ENCODE measurements around the gene ANKRD53.

ANKRD53 gene

DNA sequence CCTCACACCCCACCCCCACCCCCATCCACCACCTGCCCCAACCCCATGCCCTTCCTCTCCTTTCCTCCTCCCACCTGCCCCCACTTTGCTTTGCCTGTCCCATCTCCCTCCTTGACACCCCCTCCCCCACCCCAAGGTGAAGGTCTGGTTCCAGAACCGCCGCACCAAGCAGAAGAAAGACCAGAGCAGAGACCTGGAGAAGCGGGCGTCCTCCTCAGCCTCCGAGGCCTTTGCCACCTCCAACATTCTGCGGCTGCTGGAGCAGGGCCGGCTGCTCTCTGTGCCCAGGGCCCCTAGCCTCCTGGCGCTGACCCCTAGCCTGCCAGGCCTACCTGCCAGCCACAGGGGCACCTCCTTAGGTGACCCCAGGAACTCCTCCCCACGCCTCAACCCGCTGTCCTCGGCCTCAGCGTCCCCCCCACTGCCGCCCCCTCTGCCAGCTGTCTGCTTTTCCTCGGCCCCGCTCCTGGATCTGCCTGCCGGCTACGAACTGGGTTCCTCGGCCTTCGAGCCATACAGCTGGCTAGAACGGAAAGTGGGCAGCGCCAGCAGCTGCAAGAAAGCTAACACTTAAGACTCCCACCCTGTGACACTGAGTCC lies 45.7 kb upstream of the ANKRD53 start:
- H3K27ac ChIP-seq (ENCODE audit: low read depth, low read length), result no peak overlapping the region
- H3F3A ChIP-seq (ENCODE audit: insufficient read depth), result no peaks in the 10 kb centered on the region
- H3K4me2 ChIP-seq (ENCODE audit: low read depth, low read length, poor library complexity, severe bottlenecking), result no peak overlapping the region
- no peak overlapping the region for H2AFZ ChIP-seq (ENCODE audit: low read depth, low read length, severe bottlenecking)
- no peak overlapping the region for H3K4me3 ChIP-seq (ENCODE audit: insufficient read depth, low read length, poor library complexity, severe bottlenecking)
- no peaks in the 10 kb centered on the region for H3K9me3 ChIP-seq (ENCODE audit: insufficient read depth, low read length)
- H3K79me2 ChIP-seq (ENCODE audit: insufficient read depth, low read length), result no peaks in the 10 kb centered on the region
- no peaks in the 10 kb centered on the region for H3K27me3 ChIP-seq (ENCODE audit: low read length)
- H3K9me2 ChIP-seq (replicated peaks; ENCODE audit: insufficient read depth, low read length), result no peaks in the 10 kb centered on the region
- H4K20me1 ChIP-seq (ENCODE audit: low read depth, low read length), result no peaks in the 10 kb centered on the region
- no peak overlapping the region for H3K9ac ChIP-seq (ENCODE audit: low read length)
- TF ChIP-seq, protein P1, sequence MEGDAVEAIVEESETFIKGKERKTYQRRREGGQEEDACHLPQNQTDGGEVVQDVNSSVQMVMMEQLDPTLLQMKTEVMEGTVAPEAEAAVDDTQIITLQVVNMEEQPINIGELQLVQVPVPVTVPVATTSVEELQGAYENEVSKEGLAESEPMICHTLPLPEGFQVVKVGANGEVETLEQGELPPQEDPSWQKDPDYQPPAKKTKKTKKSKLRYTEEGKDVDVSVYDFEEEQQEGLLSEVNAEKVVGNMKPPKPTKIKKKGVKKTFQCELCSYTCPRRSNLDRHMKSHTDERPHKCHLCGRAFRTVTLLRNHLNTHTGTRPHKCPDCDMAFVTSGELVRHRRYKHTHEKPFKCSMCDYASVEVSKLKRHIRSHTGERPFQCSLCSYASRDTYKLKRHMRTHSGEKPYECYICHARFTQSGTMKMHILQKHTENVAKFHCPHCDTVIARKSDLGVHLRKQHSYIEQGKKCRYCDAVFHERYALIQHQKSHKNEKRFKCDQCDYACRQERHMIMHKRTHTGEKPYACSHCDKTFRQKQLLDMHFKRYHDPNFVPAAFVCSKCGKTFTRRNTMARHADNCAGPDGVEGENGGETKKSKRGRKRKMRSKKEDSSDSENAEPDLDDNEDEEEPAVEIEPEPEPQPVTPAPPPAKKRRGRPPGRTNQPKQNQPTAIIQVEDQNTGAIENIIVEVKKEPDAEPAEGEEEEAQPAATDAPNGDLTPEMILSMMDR (IDR thresholded peaks at IDR 0.05; ENCODE audit: insufficient read depth, low read length, poor library complexity, severe bottlenecking), result no peak
- TF ChIP-seq EZH2phosphoT487 (conservative IDR thresholded peaks at IDR 0.05; ENCODE audit: low read length), result no peak
- H3K36me3 ChIP-seq (ENCODE audit: low read length), result no peaks in the 10 kb centered on the region

DNA sequence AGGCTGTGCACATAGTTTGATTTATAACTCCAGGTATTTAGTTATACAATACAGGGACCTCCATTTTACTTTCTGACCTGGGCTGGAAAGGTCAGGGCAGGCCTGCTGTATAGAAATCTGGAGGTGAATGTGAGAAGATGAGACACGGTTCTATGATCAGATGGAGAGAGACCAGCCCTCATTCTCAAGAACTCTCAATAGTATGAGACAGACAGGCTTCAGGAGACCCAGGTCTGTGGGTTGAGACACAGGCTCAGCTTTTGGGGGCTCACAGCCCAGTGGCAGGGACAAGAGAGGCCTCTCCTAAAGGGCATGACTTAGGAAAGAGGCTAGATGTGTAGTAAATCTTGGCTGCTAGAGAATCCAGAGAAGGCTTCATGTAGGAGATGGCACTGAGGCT lies 43.4 kb upstream of the ANKRD53 start:
- Histone ChIP-seq H3K9ac (ENCODE audit: low read length) (no peak overlapping the region), H3F3A (ENCODE audit: insufficient read depth) (no peaks in the 10 kb centered on the region), H3K27me3 (ENCODE audit: low read length) (no peaks in the 10 kb centered on the region), H4K20me1 (ENCODE audit: low read depth, low read length) (no peaks in the 10 kb centered on the region), H3K4me2 (ENCODE audit: low read depth, low read length, poor library complexity, severe bottlenecking) (no peak overlapping the region), H3K27ac (ENCODE audit: low read depth, low read length) (no peak overlapping the region), H3K79me2 (ENCODE audit: insufficient read depth, low read length) (no peaks in the 10 kb centered on the region), H3K9me3 (ENCODE audit: insufficient read depth, low read length) (no peaks in the 10 kb centered on the region), H3K4me3 (ENCODE audit: insufficient read depth, low read length, poor library complexity, severe bottlenecking) (no peak overlapping the region), H2AFZ (ENCODE audit: low read depth, low read length, severe bottlenecking) (no peak overlapping the region), H3K36me3 (ENCODE audit: low read length) (no peaks in the 10 kb centered on the region), H3K9me2 (replicated peaks; ENCODE audit: insufficient read depth, low read length) (no peaks in the 10 kb centered on the region)
- TF ChIP-seq, protein P1 (IDR thresholded peaks at IDR 0.05; ENCODE audit: insufficient read depth, low read length, poor library complexity, severe bottlenecking), result no peak

DNA sequence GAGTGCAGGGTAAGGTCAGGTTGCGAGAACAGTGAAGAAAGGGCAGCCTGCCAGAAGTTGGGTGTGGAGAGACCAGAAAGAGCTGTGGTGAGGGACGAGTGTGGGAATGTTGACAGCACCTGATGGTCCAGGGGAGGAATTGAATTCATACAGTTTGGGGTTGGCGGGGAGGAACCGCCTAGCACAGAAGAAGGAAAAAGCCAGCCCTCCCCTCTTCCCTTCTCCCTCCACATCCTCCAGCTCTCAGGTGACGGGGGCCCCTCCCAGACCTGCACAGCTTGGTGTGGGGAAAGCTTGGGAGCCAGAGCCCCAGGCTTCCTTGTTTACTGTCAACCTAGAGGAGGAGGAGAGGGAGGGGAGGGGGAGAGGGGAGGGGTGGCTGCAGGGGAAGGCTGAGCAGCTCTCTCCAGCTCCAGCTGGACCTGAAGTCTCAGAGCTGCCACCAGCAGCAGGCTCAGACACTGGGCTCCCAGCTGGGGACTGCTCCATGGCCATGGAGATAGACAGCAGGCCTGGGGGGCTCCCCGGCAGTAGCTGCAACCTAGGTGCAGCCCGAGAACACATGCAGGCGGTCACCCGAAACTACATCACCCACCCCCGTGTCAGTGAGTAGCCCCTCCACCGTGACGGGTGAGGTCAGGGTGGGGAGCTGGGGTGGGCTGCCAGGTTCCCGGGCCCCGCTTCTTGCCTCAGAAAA lies 42.8 kb upstream of the ANKRD53 start, which contains the start of gene ATP6V1B1:
TSS of gene ATP6V1B1 (plus strand) at position 433 of the 697 bp plus-strand sequence. CDS start at position 488, 55 bp downstream.
- TF ChIP-seq EZH2phosphoT487 (conservative IDR thresholded peaks at IDR 0.05; ENCODE audit: low read length), result no peak
- TF ChIP-seq, protein P1 (IDR thresholded peaks at IDR 0.05; ENCODE audit: insufficient read depth, low read length, poor library complexity, severe bottlenecking), result no peak
- Histone ChIP-seq H3K27me3 (ENCODE audit: low read length) (no peaks in the 10 kb centered on the region), H3K9me3 (ENCODE audit: insufficient read depth, low read length) (no peaks in the 10 kb centered on the region), H3F3A (ENCODE audit: insufficient read depth) (no peaks in the 10 kb centered on the region), H3K9ac (ENCODE audit: low read length) (no peak within 1 kb of the TSS), H3K9me2 (replicated peaks; ENCODE audit: insufficient read depth, low read length) (no peaks in the 10 kb centered on the region), H2AFZ (ENCODE audit: low read depth, low read length, severe bottlenecking) (no peak within 1 kb of the TSS), H3K79me2 (ENCODE audit: insufficient read depth, low read length) (no peaks in the 10 kb centered on the region), H4K20me1 (ENCODE audit: low read depth, low read length) (no peaks in the 10 kb centered on the region), H3K4me3 (ENCODE audit: insufficient read depth, low read length, poor library complexity, severe bottlenecking) (no peak within 1 kb of the TSS), H3K27ac (ENCODE audit: low read depth, low read length) (no peak within 1 kb of the TSS), H3K4me2 (ENCODE audit: low read depth, low read length, poor library complexity, severe bottlenecking) (no peak within 1 kb of the TSS), H3K36me3 (ENCODE audit: low read length) (no peaks in the 10 kb centered on the region)
